Stimulated activated CD8-positive, alpha-beta memory T cell treated with anti-CD3 and anti-CD28 coated beads, Interleukin-7, amount 100 ng/mL, for 4 hours (primary cell): ENCODE measurements around the gene SLC25A45.

ENCODE experiments used
- DNase-seq, 2 donors: peaks; one replicate each; pipeline ENCODE4 v3.0.0-alpha.2; 2020; ENCODE audit warnings: low read depth in 2 of 2

Gene SLC25A45

DNA sequence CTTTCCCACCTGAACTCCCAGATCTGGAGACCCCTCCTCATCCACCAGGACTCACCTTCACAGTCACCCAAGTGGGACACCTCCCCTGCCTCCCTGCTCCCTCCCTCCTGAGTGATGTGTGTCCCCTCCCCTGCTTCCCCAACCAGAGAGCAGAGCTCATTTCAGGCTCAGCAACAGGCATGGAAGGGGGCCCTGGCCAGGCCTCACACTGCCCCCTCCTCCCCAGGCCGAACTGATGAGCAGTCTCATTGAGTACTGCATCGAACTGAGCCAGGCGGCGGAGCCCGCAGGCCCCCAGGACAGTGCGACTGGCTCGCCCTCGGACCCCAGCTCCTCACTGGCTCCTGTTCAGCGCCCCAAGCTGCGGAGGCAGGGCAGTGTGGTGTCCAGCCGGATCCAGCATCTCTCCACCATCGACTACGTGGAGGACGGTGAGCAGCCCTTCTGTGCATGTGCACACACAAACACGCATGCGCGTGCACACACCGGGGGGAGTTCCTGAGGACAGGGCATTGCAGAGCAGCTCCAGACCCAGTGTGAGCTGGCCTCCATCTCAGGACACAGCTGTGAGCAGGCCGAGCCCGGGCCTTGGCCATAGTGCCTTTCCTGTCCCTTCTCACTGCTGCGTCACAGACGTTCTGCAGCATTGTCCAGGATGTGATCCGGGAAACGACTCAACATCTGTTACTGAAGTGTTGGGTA lies 22.3 kb upstream of the SLC25A45 start:
- no peak for DNase-seq

DNA sequence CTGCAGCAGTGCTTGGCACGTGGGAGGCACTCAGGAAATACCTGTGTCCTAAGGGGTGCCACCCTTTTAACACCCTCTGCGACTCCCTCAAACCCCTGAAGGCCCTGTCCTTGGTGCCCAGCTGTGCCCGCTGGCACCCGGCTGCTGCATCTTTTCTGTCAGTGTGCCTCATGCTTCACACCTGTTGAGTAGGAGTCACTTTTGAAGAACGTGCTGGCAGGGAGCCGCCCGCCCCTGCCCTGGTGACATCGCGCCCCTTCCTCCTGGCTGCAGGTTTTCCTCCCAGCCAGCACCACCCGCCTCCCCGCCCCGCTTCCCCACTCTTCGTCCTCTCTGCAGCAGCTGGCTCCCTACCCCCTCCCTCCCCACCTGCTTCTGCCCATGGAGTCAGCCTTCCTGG lies 21.8 kb upstream of the SLC25A45 start:
- DNase-seq = no peak

DNA sequence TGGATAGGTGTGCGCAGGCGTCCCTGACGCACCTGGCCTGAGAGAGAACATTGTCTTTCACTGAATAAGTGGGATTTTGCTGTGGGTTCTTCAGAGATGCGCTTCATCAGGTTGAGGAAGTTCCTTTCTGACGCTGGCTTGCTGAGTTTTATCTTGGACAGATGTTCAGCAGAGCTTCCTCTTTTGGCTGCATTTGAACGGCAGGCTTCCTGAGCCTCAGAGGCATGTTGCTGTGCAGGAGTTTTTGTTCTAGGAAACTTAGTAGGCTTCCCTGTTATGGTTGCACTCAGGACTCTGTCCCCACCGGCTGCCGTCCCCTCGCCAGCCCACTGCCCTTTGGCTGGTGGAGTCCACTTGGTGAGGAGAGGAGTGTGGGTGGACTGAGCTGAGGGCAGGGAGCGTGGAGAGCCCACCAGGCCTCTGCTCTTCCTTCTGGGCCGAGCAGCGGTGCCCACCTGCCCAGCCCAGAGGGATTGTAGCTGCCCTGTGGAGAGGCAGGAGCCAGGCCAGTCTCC lies 21.2 kb upstream of the SLC25A45 start:
- DNase-seq = no peak

DNA sequence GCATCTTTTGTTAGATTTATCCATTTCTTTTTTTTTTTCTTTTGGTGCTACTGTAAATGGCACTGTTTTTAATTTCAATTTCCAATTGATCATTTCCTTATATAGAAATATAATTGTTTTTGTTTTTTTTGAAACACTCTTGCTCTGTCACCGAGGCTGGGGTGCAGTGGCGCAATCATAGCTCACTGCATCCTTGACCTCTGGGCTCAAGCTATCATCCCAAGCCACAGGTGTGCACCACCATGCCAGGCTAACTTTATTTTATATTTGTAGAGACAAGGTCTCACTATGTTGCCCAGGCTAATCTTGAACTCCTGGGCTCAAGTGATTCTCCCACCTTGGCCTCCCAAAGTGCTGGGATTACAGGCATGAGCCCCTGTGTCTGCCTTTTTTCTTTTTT lies 20.3 kb upstream of the SLC25A45 start:
- DNase-seq = no peak

DNA sequence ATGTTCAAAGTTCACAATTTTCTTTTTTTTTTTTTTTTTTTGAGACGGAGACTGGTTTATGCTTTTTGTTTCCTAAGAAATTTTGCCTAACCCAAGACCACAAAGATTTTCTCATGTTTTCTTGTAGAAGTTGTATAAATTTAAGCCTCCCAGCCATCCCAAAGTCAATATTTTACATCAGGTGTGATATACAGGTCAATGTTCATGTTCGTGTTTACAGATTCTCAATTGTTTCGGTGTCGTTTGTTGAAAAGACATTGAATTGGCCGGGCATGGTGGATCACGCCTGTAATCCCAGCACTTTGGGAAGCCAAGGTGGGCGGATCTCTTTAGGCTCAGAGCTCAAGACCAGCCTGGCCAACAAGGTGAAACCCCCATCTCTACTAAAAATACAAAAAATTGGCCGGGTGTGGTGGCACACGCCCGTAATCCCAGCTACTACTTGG lies 19.4 kb upstream of the SLC25A45 start:
- DNase-seq = no peak

DNA sequence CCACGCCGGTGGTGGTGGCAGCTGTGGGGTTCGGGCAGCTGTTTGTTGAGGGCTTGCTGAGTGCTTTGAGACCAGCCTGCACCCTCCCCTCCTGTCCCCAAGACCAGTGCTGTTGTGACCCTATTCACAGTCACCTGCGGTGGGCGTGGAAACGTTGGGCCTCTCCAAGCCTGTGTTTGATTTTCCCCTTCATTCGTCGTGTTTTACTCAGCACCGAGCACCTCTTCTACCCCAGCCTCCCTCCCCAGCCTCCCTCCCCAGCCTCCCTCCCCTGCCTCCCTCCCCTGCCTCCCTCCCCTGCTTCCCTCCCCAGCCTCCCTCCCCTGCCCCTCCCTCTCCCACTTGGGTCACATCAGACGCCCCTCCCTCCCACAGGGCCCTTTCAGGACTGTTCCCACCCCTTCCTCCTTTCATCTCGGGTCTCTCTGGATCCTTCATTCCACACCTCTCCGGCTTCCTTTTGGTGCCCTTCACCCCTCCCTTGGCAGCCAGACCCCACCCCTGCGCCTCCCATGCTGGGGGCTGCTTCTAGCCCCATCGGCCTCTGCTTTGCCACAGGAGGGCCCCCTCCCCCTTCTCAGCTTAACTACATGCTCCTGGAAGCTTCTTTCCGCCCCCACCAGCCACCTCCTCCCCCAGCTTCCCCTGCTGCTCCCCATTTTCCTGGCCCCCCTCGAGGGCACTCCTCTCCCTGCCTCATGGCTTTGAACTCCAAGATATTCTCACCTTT lies 18.8 kb upstream of the SLC25A45 start:
- DNase-seq = no peak

DNA sequence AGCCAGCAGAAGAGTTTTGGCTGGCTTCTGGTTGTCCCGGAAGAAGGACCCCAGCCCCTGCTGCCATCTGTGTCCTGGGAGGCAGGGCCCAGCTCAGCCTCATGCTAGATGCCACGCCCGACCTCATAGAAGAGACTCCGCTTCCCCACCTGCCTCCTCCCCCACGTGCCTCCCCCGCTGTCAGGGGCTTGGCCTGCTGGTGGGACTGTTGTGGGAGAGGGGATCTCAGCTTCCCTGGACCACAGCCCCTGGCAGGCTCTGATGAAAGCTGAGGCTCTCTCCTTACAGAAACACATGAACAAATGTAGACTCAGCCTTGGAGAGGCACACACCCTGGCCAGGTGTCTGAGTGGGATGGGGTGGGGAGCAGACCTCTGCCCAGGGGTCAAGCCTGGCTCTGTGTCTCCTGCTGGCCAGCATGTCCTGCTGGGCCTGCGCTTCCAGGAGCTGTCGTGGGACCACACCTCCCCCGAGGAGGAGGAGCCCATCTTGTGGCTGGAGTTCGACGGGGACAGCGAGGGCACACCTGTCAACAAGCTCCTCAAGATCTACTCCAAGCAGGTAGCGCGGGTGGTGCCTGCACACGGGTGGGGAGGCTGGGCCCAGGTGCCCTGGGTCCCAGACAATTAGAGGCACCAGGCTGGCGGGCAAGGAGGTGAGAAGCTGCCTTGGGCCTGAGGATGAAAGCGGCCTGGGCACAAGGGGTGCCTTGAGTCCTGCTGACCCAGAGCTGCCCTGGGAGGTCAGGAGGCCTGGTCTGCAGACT lies 18.0 kb upstream of the SLC25A45 start:
- DNase-seq = no peak

DNA sequence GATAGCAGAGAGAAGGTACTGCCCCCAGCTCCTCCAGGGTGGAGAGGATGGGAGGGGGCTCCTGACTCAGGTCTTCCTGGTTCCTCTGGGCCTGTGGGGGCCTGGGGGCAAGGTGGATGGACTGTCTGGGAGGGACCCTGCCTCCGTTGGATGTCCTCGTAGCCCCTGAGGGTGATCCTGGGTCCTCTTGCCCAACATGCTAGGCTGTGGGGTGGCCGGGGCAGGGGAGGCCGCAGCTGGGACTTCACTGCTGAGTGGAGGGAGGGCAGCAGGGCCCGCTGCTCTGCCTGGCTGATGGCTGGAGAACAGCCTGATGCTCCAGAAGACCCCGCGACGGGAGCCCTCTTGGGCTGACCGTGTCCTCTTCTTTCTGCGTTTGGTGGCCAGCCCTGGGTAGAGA lies 17.4 kb upstream of the SLC25A45 start:
- no peak for DNase-seq

DNA sequence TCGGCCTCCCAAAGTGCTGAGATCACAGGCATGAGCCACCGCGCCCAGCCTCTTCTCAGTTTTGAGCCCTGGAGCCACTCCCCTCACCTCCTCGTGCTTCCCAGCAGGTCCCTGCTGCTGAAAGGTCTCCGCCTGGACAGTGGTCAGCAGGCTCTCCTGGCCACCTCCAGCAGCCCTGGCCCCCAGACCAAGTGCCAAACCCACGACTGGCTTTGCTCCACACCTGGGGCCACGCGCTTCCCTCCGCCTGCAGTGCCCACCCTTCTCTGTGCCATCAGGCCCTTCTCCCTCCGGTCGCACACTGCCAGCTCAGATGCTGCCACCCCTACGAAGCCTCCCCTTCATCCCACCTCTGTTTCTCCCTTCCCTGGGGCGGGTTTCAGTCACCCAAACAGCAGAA lies 16.8 kb upstream of the SLC25A45 start:
- no peak for DNase-seq

DNA sequence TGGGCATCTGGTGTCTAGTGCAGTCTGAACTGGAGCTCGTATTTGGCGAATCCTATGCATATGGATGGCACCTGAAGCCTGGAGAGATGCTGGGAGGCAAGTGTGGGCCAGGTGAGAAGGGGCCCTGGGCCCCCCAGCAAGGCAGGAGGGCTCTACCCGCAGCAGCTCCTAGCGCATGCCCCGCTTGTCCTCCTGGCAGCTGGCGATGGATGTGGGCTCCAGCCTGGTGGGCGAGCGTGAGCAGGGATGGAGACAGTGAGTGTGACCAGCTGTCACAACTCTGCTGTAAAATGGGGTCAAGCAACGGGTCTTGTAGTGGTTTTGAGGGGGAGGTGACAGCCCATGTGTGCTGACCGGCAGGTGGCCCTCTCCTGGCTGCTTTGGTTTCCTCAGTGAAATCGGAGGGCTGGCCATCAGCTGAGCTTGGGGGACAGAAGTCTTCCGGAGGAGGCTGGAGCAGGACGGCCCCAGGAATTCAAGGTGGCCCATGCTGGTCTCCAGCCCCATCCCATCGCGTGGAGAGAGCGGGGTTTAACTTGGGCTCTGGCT lies 16.0 kb upstream of the SLC25A45 start:
- DNase-seq = no peak

DNA sequence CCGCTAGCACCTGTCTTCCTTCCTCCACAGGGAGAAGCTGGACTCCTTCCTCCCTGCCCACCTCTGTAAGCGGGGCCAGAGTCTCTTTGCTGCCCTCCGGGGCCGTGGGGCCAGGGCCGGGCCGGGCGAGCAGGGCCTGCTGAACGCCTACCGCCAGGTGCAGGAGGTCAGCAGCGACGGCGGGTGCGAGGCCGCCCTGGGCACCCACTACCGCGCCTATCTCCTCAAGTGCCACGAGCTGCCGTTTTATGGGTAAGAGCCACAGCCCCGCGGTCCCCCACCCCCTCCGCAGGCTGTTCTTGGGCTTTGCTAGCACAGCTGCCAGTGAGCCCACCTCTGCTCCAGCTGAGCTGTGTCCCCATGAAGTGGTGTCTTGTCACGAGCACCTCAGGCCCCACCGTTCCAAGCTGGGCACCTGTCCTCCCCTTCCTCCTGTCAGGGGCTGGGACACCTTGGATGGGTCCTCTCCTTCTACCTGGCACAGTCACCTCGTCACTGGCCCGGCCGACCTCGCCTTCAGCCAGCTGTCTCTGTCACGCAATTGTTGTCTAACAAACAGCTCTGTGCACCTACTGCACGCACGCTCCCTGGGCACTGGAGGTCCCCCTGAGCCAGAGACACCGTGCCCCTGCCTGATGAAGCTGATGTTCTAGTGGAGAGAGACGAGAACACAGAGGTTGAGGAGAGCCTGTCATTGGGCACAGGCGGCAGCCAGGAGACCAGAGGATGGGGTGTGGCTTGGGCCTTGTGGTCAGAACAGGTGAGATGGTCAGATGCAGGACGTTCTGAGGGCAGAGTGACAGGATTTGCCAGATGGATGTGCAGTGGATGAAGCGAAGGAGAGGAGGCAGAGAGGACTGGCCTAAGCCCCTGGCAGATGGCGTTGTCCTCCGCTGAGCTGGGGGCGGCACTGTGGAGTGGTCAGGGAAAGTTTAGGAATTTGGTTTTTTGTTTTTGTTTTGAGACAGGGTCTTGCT lies 14.6 kb upstream of the SLC25A45 start:
- no peak for DNase-seq

DNA sequence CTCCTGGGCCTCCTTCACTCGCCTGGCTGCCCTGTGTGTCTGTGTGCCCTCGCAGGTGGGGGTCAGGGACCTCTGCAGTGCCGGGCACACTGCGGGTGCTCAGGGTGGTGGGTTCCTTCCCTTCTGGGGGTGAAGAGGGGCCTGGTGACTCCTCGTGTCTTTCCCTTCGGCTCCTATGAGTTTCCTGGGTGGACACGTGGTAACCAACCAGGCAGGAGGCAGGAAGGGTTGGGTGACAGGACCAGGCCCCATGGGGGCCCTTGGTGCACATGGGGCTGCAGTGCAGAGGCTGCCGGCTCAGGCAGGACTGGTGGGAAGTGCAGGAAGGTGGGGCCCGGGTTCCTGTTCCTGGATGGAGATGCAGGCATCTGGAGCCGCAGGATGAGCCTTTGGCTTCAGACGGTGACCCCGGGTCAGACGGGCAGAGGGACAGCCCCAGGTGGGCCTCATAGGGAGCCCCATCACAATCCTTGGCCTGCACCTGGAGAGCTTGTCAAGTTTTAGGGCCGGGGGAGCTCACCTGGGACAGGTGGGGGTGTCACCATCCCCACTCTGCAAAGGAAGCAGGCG lies 13.6 kb upstream of the SLC25A45 start:
- DNase-seq = no peak

DNA sequence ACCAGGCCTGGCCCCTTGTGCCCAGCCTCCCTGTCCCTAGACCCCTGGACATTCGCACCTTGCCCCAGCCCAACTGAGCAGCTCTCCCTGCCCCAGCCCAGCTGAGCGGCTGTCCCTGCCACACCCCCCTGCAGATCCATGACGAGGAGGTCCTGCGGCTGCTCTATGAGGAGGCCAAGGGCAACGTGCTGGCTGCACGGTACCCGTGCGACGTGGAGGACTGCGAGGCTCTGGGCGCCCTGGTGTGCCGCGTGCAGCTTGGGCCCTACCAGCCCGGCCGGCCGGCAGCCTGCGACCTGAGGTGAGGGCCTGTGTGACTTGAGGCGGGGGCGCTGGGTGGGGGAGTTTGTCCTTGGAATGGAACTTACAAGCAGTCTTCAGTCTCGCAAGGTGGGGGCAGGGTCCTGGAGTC lies 11.7 kb upstream of the SLC25A45 start:
- no peak for DNase-seq

DNA sequence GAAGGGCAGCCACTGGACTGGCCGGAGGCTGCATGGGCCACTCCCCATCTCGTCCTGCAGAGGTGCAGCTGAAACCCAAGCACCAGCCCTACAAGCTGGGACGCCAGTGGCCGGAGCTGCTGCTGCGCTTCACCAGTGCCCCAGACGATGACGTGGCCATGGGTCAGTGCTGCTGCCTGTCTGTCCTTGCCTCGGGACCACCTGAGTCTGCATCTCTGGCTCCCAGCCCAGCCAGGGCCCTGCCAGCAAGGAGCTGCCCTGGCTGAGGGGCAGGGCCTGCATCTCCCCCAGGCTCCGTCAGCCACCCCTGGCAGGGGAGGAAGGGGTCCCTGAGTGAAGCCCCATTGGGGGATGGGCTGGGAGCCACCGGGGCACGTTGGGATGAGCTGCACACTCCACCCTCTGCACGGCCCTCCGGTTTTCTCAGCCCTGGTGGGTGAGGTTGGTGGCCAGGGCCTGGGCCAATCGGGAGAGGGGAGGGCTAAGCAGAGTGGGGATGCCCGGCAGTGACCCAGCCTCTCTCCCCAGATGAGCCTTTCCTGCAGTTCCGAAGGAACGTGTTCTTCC lies 11.2 kb upstream of the SLC25A45 start:
- no peak for DNase-seq

DNA sequence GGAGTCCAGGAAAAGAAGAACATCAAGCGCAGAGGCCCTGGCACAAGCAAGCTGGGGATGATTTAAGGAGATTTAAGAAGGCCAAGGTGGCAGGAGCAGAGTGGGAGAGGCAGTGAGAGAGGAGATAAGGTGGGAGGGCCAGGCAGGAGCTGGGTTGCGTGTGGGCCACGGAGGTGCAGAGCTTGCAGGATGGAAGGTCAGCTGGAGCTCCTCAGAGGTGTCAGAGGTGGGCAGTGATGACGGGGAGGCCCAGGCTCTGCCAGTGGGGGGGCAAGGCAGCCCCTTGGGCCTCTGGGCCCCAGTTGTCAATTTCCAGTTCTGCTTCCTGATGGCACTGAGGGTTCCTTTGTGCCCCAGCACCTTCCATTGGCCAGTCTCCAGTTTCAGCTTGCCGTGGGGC lies 10.5 kb upstream of the SLC25A45 start:
- no peak for DNase-seq

DNA sequence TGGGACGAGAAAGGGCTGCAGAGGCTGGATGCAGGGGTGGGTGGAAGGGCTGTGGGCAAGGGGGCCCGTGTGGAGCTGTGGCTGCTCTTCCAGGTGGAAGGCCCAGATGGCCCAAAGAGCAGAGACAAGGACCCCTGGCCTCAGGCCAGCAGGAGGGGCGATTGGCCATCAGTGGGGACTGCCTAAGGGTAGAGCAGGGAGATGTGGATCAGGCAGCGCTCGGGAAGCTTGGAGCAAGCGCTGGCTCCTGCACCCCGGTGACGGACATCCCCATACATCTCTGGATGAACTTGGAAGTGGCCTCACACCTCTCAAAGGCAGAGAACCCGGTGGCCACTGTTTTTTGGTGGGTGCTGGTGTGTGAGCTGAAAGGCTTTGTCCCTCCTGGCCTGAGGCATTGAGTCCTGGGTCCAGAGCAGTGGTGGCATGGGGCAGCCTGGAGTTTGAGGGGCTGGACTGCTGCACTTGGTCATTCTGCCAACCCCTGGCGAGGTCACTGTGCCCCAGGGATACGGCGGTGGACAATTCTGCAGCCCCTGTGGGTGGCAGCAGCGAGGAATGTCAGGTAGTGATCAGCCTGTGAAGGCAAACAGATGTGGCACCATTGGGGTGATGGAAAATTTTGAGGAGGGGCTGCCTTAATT lies 9.9 kb upstream of the SLC25A45 start:
- no peak for DNase-seq

DNA sequence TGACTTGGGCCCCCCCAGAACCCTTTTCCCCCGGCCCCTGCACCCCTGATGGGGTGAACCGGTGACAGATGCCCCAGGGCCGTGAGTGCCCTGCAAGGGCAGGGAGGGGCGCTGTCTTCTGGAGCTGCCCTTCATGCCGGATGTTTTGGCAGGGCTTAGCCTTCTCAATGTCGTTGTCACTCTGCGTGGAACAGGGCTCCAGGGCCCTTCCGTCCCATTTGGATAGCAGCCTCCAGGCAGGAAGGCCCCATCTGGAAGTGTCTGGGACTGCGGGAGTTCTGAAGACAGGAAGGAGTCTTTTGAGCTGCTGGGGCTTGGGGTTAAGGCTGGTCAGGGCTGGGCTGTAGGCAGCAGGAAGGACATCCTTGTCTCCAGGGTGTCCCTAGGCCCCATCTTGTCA lies 8.6 kb upstream of the SLC25A45 start:
- DNase-seq = no peak

DNA sequence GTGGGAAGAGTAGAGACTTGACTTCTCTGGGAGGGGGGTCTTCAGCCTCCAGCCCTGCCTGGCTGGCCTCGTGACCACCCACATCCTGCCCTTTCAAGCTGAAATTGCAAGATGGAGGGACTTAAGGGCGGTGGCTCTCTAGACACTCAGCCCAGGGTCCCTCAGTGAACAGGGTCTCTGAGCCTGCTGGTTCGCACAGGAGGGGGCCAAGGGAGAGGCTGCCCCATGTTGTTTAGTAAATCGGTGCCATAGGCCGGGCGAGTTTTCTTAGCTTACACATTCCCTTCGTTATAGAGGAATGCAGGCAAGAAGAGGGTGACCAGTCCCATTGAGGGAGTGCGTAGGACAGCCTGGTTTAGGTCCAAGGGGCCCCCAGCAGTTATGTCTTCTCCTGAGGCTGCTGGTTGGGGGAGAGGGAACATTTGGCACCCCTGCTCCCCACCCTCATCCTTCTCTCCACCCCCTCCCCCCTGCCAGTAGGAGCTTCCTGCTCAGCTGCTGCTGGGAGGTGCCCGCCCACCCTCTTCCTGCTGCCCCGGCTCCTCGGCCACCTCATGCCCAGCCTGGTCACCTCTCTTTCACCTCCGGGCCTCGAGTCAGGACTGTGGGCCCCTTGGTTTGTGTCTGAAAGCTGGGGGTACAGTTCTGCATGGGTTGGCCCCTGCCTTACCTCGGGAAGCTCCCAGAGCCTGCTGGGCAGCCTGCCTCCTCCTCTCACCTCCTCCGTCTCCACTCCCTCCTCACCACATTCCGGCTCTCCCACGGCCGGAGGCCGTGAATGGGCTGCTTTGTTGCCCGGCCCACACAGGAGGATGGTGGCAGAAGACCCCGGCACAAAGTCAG lies 7.9 kb upstream of the SLC25A45 start:
- no peak for DNase-seq
